Stimulated activated CD4-positive, alpha-beta T cell treated with anti-CD3 and anti-CD28 coated beads, Interleukin-1b, Interleukin-23, amount 100 ng/mL, for 1 hour (primary cell): ENCODE measurements around the gene THAP2.

Experiments used
- DNase-seq, 2 donors: peaks; one replicate each; pipeline ENCODE4 v3.0.0-alpha.2; 2020; ENCODE audit warnings: low read depth in 2 of 2

Gene THAP2

GRCh38 chr12:71703206-71703605 lies 39.1 kb downstream of the THAP2 start:
- DNase-seq = no peak

DNA sequence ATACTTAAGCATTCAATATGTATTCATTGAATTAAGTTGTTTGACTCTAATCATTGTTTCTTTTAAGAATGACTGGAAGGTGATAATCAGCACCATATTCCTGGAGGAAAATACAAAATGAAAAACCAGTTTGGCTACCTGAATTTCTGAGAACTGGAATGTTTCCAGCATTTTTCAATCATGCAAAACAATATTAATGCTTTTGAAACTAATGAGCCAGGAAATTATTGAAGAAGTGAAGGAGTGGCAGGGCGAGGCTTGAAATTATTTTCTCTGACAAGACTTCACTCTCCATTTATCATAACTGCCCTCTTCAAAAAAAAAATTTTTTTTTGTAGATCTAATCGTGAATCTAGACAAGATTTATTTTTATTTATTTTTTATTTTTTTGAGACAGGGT lies 40.8 kb downstream of the THAP2 start:
- DNase-seq = no peak

DNA sequence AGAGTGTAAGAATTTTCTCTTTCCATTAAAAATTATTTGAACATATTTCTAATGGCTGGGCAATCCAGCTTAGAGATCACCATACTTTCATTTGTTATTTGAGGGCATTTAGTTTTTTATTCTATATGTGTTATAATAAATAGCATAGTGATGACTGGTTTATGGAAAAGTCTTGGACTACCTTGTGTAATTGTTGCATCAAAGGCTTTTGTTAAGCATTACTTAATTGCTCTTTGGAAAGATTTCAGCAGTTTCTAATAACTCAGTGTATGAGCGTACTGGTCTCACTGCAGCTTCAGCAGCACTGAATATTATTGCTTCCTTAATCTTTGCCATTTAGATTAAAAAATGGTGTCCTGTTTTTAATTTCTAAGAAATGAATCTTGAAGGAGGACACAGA lies 44.6 kb downstream of the THAP2 start:
- DNase-seq = no peak

DNA sequence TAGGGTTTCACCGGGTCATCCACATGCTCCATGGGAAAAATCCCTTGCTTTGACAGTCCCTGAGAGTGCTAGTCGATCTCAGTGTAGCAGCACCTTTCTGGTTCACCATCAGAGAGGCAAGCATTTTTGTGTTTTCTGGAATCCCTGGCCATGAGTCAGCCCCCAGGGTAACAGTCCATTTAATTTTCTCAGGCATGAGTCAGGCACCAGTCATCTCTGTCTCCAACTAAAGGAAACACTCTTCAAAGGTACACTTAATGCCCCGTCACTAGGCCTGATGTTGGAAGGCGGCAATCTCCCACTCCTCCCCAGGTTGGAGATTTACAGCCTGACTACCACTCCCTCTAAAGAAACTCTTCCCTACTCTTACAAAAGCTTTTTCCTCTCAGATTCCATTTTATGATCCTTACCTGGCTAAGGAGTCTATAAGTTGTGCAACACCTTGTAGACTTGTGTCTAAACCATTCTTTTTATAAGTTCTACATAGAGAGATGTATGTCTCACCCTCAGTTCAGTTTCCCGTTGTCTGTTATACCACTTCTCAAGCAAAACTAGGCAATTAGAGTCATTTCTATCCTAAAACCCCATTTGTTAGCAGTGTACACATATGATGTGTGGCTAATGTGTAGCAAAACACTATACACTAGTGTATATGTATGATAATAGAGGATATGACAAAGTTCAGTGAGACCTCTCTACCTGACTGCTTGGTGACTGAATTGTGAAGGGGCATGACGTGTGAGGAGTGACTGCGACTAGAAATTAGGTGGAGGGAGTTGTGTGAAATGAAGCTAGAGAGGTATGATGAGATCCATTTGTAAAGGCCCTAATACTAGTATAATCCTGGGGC lies 46.4 kb downstream of the THAP2 start:
- DNase-seq = no peak

- no peak for DNase-seq
These were observed 54.5 kb downstream of the THAP2 start for GRCh38 chr12:71718611-71719010.

- no peak for DNase-seq
These were observed 55.7 kb downstream of the THAP2 start for GRCh38 chr12:71719647-71720370.

DNA sequence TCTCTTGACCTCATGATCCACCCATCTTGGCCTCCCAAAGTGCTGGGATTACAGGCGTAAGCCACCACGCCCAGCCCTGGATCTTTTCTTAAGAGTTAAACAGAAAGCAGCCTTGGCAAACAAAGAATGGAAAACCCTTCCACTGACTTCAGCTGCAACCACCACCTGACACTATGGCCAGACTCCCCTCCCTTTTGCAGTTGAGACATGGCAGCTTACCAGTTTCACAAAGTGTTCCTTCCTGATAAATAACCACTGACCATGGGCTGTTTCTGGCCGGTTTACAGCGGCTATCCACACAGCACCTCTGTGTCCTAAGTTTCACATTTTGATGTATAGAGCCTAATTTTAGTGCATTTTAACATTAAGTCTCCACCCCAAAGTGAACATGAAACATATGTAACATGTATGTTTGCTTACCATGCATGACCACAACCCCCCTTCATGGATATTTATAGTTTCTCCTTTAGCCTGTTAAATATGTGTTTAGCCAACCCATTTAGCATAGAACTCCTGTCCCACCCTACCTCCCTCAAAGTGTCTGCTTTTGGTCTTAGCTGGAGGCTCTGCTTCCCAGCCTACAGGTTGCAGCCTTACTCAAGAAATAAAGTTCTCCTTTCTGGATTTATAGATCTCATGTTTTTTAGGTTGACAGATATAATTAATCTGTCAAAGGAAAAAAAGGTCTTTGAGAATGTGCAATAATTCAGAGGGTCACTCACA lies 57.8 kb downstream of the THAP2 start:
- no peak for DNase-seq

GRCh38 chr12:71725011-71725410 lies 60.9 kb downstream of the THAP2 start:
- DNase-seq = no peak

DNA sequence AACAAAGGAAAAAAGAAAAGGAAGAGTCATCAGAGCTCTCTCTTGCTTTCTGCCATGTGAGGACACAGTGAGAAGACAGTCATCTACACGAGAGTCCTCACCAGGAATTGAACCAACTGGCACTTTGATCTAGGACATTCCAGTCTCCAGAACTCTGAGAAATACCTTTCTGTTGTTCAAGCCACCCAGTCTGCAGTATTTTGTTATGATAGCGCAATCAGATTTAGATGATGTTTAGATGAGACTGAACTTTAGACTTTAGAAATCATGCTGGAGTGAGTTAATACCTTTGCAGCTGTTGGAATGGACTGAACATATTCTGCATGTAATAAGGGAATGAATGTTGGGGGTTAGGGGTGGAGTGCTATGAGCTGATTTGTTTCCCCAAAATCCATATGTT lies 62.4 kb downstream of the THAP2 start:
- DNase-seq = no peak

DNA sequence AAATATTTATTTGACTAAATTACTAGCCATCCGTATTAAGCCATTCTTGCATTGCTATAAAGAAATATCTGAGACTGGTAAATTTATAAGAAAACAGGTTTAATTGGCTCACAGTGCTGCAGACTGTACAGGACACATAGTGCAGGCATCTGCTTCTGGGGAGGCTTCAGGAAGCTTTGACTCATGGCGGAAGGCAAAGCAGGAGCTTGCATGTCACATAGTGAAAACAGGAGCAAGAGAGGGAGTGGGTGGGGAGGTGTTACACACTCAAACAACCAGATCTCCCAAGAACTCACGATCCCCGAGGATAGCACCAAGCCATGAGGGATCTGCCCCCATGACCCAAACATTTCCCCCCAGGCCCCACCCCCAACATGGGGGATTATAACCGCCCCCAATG lies 63.9 kb downstream of the THAP2 start:
- no peak for DNase-seq
